GM23338 (cell line): ENCODE data around the gene SERPINA3. TPM values are rescaled to one million over a fixed set of nuclear protein-coding genes. Genes with fewer than 3 reads are reported as not detected.

Experiments used
- ATAC-seq: fragments of 200-7000 bp; cut with Tn5 transposase; 3 replicates; pipeline ENCODE4 v1.9.1; 2020
- DNase-seq: peaks from one replicate; pipeline ENCODE4 v3.0.0-alpha.2; 2015; ENCODE audit warnings: low spot score
- H2AFZ ChIP-seq: fragments of 200-600 bp; sonication (generic); 2 replicates; pipeline ENCODE4 v1.8.0; 2016; ENCODE audit warnings: antibody characterized with exemption, mild to moderate bottlenecking, moderate library complexity
- H3F3A ChIP-seq: fragments of 200-600 bp; sonication (generic); replicated peaks from 2 replicates; pipeline ENCODE4 v1.8.0; 2017; ENCODE audit warnings: antibody characterized with exemption, mixed run types, low read depth
- H3K27ac ChIP-seq: fragments of 200-600 bp; sonication (generic); 2 replicates; pipeline ENCODE4 v1.6.1; 2016; ENCODE audit warnings: low read depth
- H3K27me3 ChIP-seq: fragments of 200-600 bp; sonication (generic); 2 replicates; pipeline ENCODE4 v1.8.0; 2016; ENCODE audit warnings: mild to moderate bottlenecking, mixed run types, moderate library complexity; ENCODE audit not compliant: insufficient read depth
- H3K36me3 ChIP-seq: fragments of 200-600 bp; sonication (generic); 2 replicates; pipeline ENCODE4 v1.8.0; 2016; ENCODE audit warnings: mild to moderate bottlenecking; ENCODE audit not compliant: insufficient read depth
- H3K4me1 ChIP-seq: fragments of 200-600 bp; sonication (generic); 2 replicates; pipeline ENCODE4 v1.8.0; 2016; ENCODE audit warnings: mild to moderate bottlenecking, moderate library complexity; ENCODE audit not compliant: insufficient read depth
- H3K4me2 ChIP-seq: fragments of 200-600 bp; sonication (generic); 2 replicates; pipeline ENCODE4 v1.7.1; 2017; ENCODE audit warnings: mixed run types
- H3K4me3 ChIP-seq: fragments of 200-600 bp; sonication (generic); 2 replicates; pipeline ENCODE4 v1.6.1; 2016; ENCODE audit warnings: mixed run types
- H3K79me2 ChIP-seq: fragments of 200-600 bp; sonication (generic); replicated peaks from 2 replicates; pipeline ENCODE4 v1.8.0; 2017; ENCODE audit warnings: mild to moderate bottlenecking; ENCODE audit not compliant: insufficient read depth
- H3K9me2 ChIP-seq: fragments of 200-600 bp; sonication (generic); 2 replicates; pipeline ENCODE4 v1.8.0; 2017; ENCODE audit not compliant: insufficient read depth
- H4K20me1 ChIP-seq: fragments of 200-600 bp; sonication (generic); replicated peaks from 2 replicates; pipeline ENCODE4 v1.8.0; 2017; ENCODE audit warnings: mild to moderate bottlenecking; ENCODE audit not compliant: insufficient read depth
- H3K27ac Mint-ChIP-seq: 2 replicates; pipeline ENCODE4 v1.8.0; 2020; ENCODE audit warnings: inconsistent platforms, mild to moderate bottlenecking, moderate library complexity, mixed read lengths
- H3K27me3 Mint-ChIP-seq: 3 replicates; pipeline ENCODE4 v1.8.0; 2022; ENCODE audit warnings: low read depth, mild to moderate bottlenecking, moderate library complexity, mixed read lengths, inconsistent platforms; ENCODE audit not compliant: insufficient read depth, poor library complexity
- H3K36me3 Mint-ChIP-seq: 3 replicates; pipeline ENCODE4 v1.8.0; 2021; ENCODE audit warnings: low read depth, mild to moderate bottlenecking, inconsistent platforms, moderate library complexity, mixed read lengths
- H3K4me1 Mint-ChIP-seq: 3 replicates; pipeline ENCODE4 v1.8.0; 2020; ENCODE audit warnings: mild to moderate bottlenecking, inconsistent platforms, mixed read lengths
- H3K4me3 Mint-ChIP-seq: 3 replicates; pipeline ENCODE4 v1.8.0; 2021; ENCODE audit warnings: moderate library complexity, mild to moderate bottlenecking, inconsistent platforms, mixed read lengths
- H3K9me3 Mint-ChIP-seq: 3 replicates; pipeline ENCODE4 v1.8.0; 2020; ENCODE audit warnings: moderate library complexity, mild to moderate bottlenecking, inconsistent platforms, mixed read lengths
- CREB1 ChIP-seq: fragments of 250-450 bp; sonication (Bioruptor Pico); IDR thresholded peaks from 2 replicates; pipeline ENCODE4 v1.5.0; 2020; ENCODE audit warnings: low read depth, mild to moderate bottlenecking, moderate library complexity
- CTCF ChIP-seq, 2 experiments: fragments of 200-600 bp in 1 of 2; sonication (generic) in 1 of 2; conservative IDR thresholded peaks; 2 replicates each; pipeline versions ENCODE4 v1.5.1 to v1.6.1; 2016 to 2017; ENCODE audit warnings: antibody characterized with exemption in 2 of 2, low read depth in 2 of 2, mild to moderate bottlenecking in 2 of 2, moderate library complexity in 1 of 2
- JUNB ChIP-seq: IDR thresholded peaks from one replicate; pipeline ENCODE4 v1.6.1; 2016; ENCODE audit warnings: antibody characterized with exemption; ENCODE audit not compliant: unreplicated experiment
- NANOG ChIP-seq: IDR thresholded peaks from 2 replicates; pipeline ENCODE4 v1.6.1; 2016; ENCODE audit warnings: antibody characterized with exemption, borderline replicate concordance
- ZNF114 ChIP-seq: fragments of 250-450 bp; sonication (Bioruptor Pico); IDR thresholded peaks from 2 replicates; pipeline ENCODE4 v1.5.0; 2020; ENCODE audit warnings: mild to moderate bottlenecking, moderate library complexity
- ZNF331 ChIP-seq: fragments of 250-450 bp; sonication (Bioruptor Pico); IDR thresholded peaks from 2 replicates; pipeline ENCODE4 v1.5.0; 2020; ENCODE audit warnings: low read depth, mild to moderate bottlenecking, moderate library complexity
- polyA plus RNA-seq: library from polyadenylated mRNA; unstranded; fragments of >200 nt; fragmentation: Nextera tagmentation; extraction: Ambion mirVana; gene quantifications from 2 replicates; pipeline ENCODE4 v1.2.1, GENCODE V29; 2016
- total RNA-seq: library from RNA; depleted of rRNA; stranded (reverse); fragments of >200 nt; shearing (Covaris generic); gene quantifications from 2 replicates; pipeline ENCODE4 v1.2.3, GENCODE V29; 2014
- TF ChIP-seq, protein P1 (sequence below): fragments of 250-450 bp; sonication (Bioruptor Pico); IDR thresholded peaks from 2 replicates; pipeline ENCODE4 v1.5.0; 2020; ENCODE audit warnings: mild to moderate bottlenecking, moderate library complexity
- TF ChIP-seq, protein P2 (sequence below): IDR thresholded peaks from 2 replicates; pipeline ENCODE4 v1.6.1; 2016; ENCODE audit warnings: antibody characterized with exemption

SERPINA3 gene
- total and polyA plus RNA-seq, 2 experiments from 2014 or later = not detected

- Mint-ChIP-seq H3K9me3 (peaks cover 9% of the 10 kb centered on the region; the same call in 2 of the 3 replicates), H3K4me1 (no peaks in the 10 kb centered on the region), H3K4me3 (no peak overlapping the region), H3K27me3 (peaks cover under 1% of the 10 kb centered on the region), H3K27ac (no peak overlapping the region), H3K36me3 (no peaks in the 10 kb centered on the region; the same call in 2 of the 3 replicates)
- Histone ChIP-seq H3K79me2 (no peaks in the 10 kb centered on the region), H3K4me2 (no peak overlapping the region), H3F3A (no peaks in the 10 kb centered on the region), H3K27me3 (no peaks in the 10 kb centered on the region), H3K27ac (no peak overlapping the region), H3K36me3 (no peaks in the 10 kb centered on the region), H3K9me2 (0 out of 2 replicates have a peak, but pooled peaks cover 5% of the 10 kb centered on the region), H2AFZ (no peak overlapping the region), H3K4me3 (no peak overlapping the region), H3K4me1 (no peaks in the 10 kb centered on the region), H4K20me1 (no peaks in the 10 kb centered on the region)
- no peak for DNase-seq
- no peak for ATAC-seq
- TF ChIP-seq, protein P1, sequence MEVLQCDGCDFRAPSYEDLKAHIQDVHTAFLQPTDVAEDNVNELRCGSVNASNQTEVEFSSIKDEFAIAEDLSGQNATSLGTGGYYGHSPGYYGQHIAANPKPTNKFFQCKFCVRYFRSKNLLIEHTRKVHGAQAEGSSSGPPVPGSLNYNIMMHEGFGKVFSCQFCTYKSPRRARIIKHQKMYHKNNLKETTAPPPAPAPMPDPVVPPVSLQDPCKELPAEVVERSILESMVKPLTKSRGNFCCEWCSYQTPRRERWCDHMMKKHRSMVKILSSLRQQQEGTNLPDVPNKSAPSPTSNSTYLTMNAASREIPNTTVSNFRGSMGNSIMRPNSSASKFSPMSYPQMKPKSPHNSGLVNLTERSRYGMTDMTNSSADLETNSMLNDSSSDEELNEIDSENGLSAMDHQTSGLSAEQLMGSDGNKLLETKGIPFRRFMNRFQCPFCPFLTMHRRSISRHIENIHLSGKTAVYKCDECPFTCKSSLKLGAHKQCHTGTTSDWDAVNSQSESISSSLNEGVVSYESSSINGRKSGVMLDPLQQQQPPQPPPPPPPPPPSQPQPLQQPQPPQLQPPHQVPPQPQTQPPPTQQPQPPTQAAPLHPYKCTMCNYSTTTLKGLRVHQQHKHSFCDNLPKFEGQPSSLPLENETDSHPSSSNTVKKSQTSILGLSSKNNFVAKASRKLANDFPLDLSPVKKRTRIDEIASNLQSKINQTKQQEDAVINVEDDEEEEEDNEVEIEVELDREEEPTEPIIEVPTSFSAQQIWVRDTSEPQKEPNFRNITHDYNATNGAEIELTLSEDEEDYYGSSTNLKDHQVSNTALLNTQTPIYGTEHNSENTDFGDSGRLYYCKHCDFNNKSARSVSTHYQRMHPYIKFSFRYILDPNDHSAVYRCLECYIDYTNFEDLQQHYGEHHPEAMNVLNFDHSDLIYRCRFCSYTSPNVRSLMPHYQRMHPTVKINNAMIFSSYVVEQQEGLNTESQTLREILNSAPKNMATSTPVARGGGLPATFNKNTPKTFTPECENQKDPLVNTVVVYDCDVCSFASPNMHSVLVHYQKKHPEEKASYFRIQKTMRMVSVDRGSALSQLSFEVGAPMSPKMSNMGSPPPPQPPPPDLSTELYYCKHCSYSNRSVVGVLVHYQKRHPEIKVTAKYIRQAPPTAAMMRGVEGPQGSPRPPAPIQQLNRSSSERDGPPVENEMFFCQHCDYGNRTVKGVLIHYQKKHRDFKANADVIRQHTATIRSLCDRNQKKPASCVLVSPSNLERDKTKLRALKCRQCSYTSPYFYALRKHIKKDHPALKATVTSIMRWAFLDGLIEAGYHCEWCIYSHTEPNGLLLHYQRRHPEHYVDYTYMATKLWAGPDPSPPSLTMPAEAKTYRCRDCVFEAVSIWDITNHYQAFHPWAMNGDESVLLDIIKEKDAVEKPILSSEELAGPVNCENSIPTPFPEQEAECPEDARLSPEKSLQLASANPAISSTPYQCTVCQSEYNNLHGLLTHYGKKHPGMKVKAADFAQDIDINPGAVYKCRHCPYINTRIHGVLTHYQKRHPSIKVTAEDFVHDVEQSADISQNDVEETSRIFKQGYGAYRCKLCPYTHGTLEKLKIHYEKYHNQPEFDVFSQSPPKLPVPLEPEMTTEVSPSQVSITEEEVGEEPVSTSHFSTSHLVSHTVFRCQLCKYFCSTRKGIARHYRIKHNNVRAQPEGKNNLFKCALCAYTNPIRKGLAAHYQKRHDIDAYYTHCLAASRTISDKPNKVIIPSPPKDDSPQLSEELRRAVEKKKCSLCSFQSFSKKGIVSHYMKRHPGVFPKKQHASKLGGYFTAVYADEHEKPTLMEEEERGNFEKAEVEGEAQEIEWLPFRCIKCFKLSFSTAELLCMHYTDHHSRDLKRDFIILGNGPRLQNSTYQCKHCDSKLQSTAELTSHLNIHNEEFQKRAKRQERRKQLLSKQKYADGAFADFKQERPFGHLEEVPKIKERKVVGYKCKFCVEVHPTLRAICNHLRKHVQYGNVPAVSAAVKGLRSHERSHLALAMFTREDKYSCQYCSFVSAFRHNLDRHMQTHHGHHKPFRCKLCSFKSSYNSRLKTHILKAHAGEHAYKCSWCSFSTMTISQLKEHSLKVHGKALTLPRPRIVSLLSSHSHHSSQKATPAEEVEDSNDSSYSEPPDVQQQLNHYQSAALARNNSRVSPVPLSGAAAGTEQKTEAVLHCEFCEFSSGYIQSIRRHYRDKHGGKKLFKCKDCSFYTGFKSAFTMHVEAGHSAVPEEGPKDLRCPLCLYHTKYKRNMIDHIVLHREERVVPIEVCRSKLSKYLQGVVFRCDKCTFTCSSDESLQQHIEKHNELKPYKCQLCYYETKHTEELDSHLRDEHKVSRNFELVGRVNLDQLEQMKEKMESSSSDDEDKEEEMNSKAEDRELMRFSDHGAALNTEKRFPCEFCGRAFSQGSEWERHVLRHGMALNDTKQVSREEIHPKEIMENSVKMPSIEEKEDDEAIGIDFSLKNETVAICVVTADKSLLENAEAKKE (CRISPR knock-in tag) = no peak
- no peak for TF ChIP-seq ZNF331
- no peak for TF ChIP-seq CREB1
- no peak for TF ChIP-seq NANOG
- TF ChIP-seq ZNF114 = no peak
- TF ChIP-seq, protein P2, sequence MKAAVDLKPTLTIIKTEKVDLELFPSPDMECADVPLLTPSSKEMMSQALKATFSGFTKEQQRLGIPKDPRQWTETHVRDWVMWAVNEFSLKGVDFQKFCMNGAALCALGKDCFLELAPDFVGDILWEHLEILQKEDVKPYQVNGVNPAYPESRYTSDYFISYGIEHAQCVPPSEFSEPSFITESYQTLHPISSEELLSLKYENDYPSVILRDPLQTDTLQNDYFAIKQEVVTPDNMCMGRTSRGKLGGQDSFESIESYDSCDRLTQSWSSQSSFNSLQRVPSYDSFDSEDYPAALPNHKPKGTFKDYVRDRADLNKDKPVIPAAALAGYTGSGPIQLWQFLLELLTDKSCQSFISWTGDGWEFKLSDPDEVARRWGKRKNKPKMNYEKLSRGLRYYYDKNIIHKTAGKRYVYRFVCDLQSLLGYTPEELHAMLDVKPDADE = no peak
- no peak for TF ChIP-seq JUNB
- no peak for TF ChIP-seq CTCF (conservative IDR thresholded peaks at IDR 0.05; ENCODE audit: low read depth in 2 of 2)
These were observed 37.6 kb downstream of the SERPINA3 start for GRCh38 chr14:94649543-94650443.
